HEK293 (cell line): ENCODE measurements around the gene DNAJC3.

Source experiments
- CTCF ChIA-PET: fragments of 350-600 bp; formaldehyde crosslinking; extraction: SDS; loops from one replicate; lab custom pipeline; 2021; ENCODE audit warnings: antibody characterized with exemption; lab: Yijun Ruan, JAX
- POLR2A ChIA-PET: fragments of 300-600 bp; formaldehyde crosslinking; extraction: SDS; loops from one replicate; lab custom pipeline; 2020; ENCODE audit warnings: antibody characterized with exemption, inconsistent platforms; lab: Yijun Ruan, JAX
- H3K27ac ChIP-seq: fragments of 200-500 bp; sonication (Bioruptor generic); 2 replicates; pipeline ENCODE4 v1.5.1; 2014; ENCODE audit warnings: low read depth, low read length, control low read depth, inconsistent platforms; ENCODE audit errors: extremely low read depth
- H3K36me3 ChIP-seq, 2 experiments: fragments of 200-500 bp in 1 of 2; sonication (Bioruptor generic) in 1 of 2; 1 replicate in 1 of 2; 2 replicates in 1 of 2; pipeline ENCODE4 v1.5.1; 2014 to 2017; ENCODE audit warnings: inconsistent platforms in 2 of 2, low read length in 2 of 2; ENCODE audit not compliant: control insufficient read depth in 2 of 2, insufficient read depth in 1 of 2
- H3K4me1 ChIP-seq: fragments of 200-500 bp; sonication (Bioruptor generic); 2 replicates; pipeline ENCODE4 v1.5.1; 2014; ENCODE audit warnings: mild to moderate bottlenecking, low read length, inconsistent platforms; ENCODE audit not compliant: control insufficient read depth, insufficient read depth
- H3K4me3 ChIP-seq: 2 replicates; pipeline ENCODE4 v1.5.1; 2011; ENCODE audit warnings: low read depth, mild to moderate bottlenecking, control low read depth, low read length, moderate library complexity
- H3K9me3 ChIP-seq: fragments of 200-500 bp; sonication (Bioruptor generic); 2 replicates; pipeline ENCODE4 v1.5.1; 2014; ENCODE audit warnings: low read depth, low read length, inconsistent platforms; ENCODE audit not compliant: control insufficient read depth, insufficient read depth
- BCL6B ChIP-seq: fragments of 450-650 bp; formaldehyde crosslinking; IDR thresholded peaks from 2 replicates; pipeline ENCODE4 v1.5.1; 2017; ENCODE audit warnings: missing biosample characterization, missing genetic modification characterization
- GLI2 ChIP-seq: fragments of 450-650 bp; formaldehyde crosslinking; IDR thresholded peaks from 2 replicates; pipeline ENCODE4; 2017; ENCODE audit warnings: missing biosample characterization, missing genetic modification characterization, low read depth, borderline replicate concordance
- REPIN1 ChIP-seq: fragments of 450-650 bp; formaldehyde crosslinking; IDR thresholded peaks from 2 replicates; pipeline ENCODE4 v1.5.1; 2017; ENCODE audit warnings: missing biosample characterization, missing genetic modification characterization, low read depth
- SCRT2 ChIP-seq: fragments of 450-650 bp; formaldehyde crosslinking; IDR thresholded peaks from 2 replicates; pipeline ENCODE4 v1.5.1; 2016; ENCODE audit warnings: missing biosample characterization, missing genetic modification characterization
- TSHZ1 ChIP-seq: fragments of 450-650 bp; formaldehyde crosslinking; IDR thresholded peaks from 2 replicates; pipeline ENCODE4 v1.5.1; 2016; ENCODE audit warnings: missing biosample characterization, missing genetic modification characterization, borderline replicate concordance
- ZFHX2 ChIP-seq: fragments of 450-650 bp; formaldehyde crosslinking; conservative IDR thresholded peaks from 2 replicates; pipeline ENCODE4 v1.5.1; 2016; ENCODE audit warnings: missing biosample characterization, missing genetic modification characterization
- ZNF211 ChIP-seq: fragments of 450-650 bp; formaldehyde crosslinking; IDR thresholded peaks from 2 replicates; pipeline ENCODE4 v1.5.1; 2016; ENCODE audit warnings: low read depth, missing biosample characterization, missing genetic modification characterization
- ZNF350 ChIP-seq: fragments of 450-650 bp; formaldehyde crosslinking; IDR thresholded peaks from 2 replicates; pipeline ENCODE4 v1.5.0; 2017; ENCODE audit warnings: missing biosample characterization, mild to moderate bottlenecking, missing genetic modification characterization
- ZNF433 ChIP-seq: fragments of 450-650 bp; formaldehyde crosslinking; IDR thresholded peaks from 2 replicates; pipeline ENCODE4 v1.5.1; 2016; ENCODE audit warnings: missing biosample characterization, missing genetic modification characterization, low read depth
- ZNF521 ChIP-seq: fragments of 450-650 bp; formaldehyde crosslinking; IDR thresholded peaks from 2 replicates; pipeline ENCODE4 v1.5.1; 2017; ENCODE audit warnings: missing biosample characterization, mild to moderate bottlenecking, missing genetic modification characterization
- ZNF544 ChIP-seq: fragments of 450-650 bp; formaldehyde crosslinking; IDR thresholded peaks from 2 replicates; pipeline ENCODE4 v1.5.0; 2017; ENCODE audit warnings: missing biosample characterization, missing genetic modification characterization
- ZNF610 ChIP-seq: fragments of 450-650 bp; formaldehyde crosslinking; IDR thresholded peaks from 2 replicates; pipeline ENCODE4 v1.5.1; 2016; ENCODE audit warnings: missing biosample characterization, missing genetic modification characterization, borderline replicate concordance
- TF ChIP-seq, protein P1 (sequence below): fragments of 450-650 bp; formaldehyde crosslinking; IDR thresholded peaks from 2 replicates; pipeline ENCODE4 v1.5.1; 2016; ENCODE audit warnings: missing biosample characterization, missing genetic modification characterization, borderline replicate concordance

DNAJC3 gene

DNA sequence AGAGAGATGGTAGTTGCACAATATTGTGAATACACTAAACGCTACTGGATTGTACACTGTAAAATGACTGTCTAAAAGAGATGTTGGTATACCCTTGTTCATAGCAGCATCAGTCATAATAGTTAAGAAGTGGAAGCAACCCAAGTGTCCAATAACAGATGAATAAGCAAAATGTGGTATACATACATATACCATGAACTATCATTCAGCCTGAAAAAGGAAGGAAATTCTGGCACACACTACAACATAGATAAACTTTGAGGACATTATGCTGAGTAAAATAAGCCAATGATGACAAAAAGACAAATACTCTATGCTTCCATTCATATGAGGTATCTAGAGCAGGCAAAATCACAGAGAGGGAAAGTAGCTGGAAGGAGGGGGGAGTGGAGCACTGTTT, 48.5 kb upstream of the DNAJC3 start:
- CTCF ChIA-PET = no interaction called here
- POLR2A ChIA-PET = no interaction called here
- no peak for TF ChIP-seq BCL6B (tag by site-specific recombination)
- TF ChIP-seq ZNF211 (tag by site-specific recombination) = peak; percentile 93
- TF ChIP-seq, all 188 proteins: peak for 1
- H3K4me3 ChIP-seq = no peak overlapping the region
- no peaks in the 10 kb centered on the region for H3K9me3 ChIP-seq
- H3K36me3 ChIP-seq = peaks cover 58 to 87% of the 10 kb centered on the region in 2 experiments
- H3K4me1 ChIP-seq = no peaks in the 10 kb centered on the region
- no peak overlapping the region for H3K27ac ChIP-seq

- Histone ChIP-seq H3K4me3 (no peak overlapping the region), H3K36me3 (peaks cover 59 to 86% of the 10 kb centered on the region in 2 experiments), H3K9me3 (no peaks in the 10 kb centered on the region), H3K27ac (no peak overlapping the region), H3K4me1 (no peaks in the 10 kb centered on the region)
- POLR2A ChIA-PET = no interaction called here
- TF ChIP-seq ZNF544 (tag by site-specific recombination) = no peak
- no peak for TF ChIP-seq ZNF433 (tag by site-specific recombination)
- no peak for TF ChIP-seq GLI2 (tag by site-specific recombination)
- TF ChIP-seq, protein P1, sequence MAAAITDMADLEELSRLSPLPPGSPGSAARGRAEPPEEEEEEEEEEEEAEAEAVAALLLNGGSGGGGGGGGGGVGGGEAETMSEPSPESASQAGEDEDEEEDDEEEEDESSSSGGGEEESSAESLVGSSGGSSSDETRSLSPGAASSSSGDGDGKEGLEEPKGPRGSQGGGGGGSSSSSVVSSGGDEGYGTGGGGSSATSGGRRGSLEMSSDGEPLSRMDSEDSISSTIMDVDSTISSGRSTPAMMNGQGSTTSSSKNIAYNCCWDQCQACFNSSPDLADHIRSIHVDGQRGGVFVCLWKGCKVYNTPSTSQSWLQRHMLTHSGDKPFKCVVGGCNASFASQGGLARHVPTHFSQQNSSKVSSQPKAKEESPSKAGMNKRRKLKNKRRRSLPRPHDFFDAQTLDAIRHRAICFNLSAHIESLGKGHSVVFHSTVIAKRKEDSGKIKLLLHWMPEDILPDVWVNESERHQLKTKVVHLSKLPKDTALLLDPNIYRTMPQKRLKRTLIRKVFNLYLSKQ (tag by site-specific recombination) = no peak
- no peak for TF ChIP-seq REPIN1 (tag by site-specific recombination)
- CTCF ChIA-PET = no interaction called here
These were observed 47.9 kb upstream of the DNAJC3 start for GRCh38 chr13:95629071-95629470.

- Histone ChIP-seq H3K36me3 (peaks cover 52 to 85% of the 10 kb centered on the region in 2 experiments), H3K4me3 (no peak overlapping the region), H3K9me3 (no peaks in the 10 kb centered on the region), H3K27ac (no peak overlapping the region), H3K4me1 (no peaks in the 10 kb centered on the region)
- ChIA-PET CTCF (interaction anchor here (0.6 kb wide), 1 partner anchor 74 kb away, joined by 3 read pairs; no protein-coding TSS in a partner anchor), POLR2A (no interaction called here)
- TF ChIP-seq TSHZ1 (tag by site-specific recombination) (no peak), ZFHX2 (tag by site-specific recombination) (no peak), ZNF610 (tag by site-specific recombination) (no peak), ZNF350 (tag by site-specific recombination) (no peak), SCRT2 (tag by site-specific recombination) (peak; percentile 62), ZNF521 (tag by site-specific recombination) (no peak)
These were observed 46.3 kb upstream of the DNAJC3 start for GRCh38 chr13:95630593-95630992.
